ENCODE data around the gene PCDHB6. TPM values are rescaled to one million over a fixed set of nuclear protein-coding genes. Genes with fewer than 3 reads are reported as not detected.
"Not testable (repeated sequence)": the region's sequence is repeated elsewhere in the genome, so short reads cannot be mapped to it uniquely, and the experiment has no call there.

Gene PCDHB6
- polyA plus RNA-seq, 1 of the 3 experiments (the other 2 are of a cell fraction), result 5.0 TPM

GRCh38 chr5:141150224-141150992, 551 bp downstream of the PCDHB6 start:
- 32% methylated on average over 24 of the region's 33 CpGs for WGBS (ENCODE audit: low lambda C conversion rate)
- Histone ChIP-seq H3K79me2 (ENCODE audit: insufficient read depth) (no peaks in the 10 kb centered on the region), H3K4me1 (ENCODE audit: control insufficient read depth in 1 of 2, insufficient read depth in 2 of 2, low read depth in 1 of 2, low read length in 1 of 2) (no peaks in the 10 kb centered on the region), H3K36me3 (replicated peaks in 1 of 2; ENCODE audit: control insufficient read depth in 1 of 2, insufficient read depth in 2 of 2, low read length in 1 of 2) (no peaks in the 10 kb centered on the region), H3K9me2 (no peaks in the 10 kb centered on the region), H3K4me2 (peak overlapping the region; percentile 72), H3K27me3 (ENCODE audit: insufficient read depth) (no peaks in the 10 kb centered on the region), H3K9ac (peak overlapping the region; percentile 32; the same call in 1 of the 2 replicates), H3K9me3 (peaks cover 4% of the 10 kb centered on the region; the same call in 1 of the 2 replicates), H3F3A (replicated peaks; ENCODE audit: insufficient read depth) (no peaks in the 10 kb centered on the region), H3K27ac (ENCODE audit: low read depth in 2 of 2, low read length in 1 of 2) (peak overlapping the region in 1 of 2 experiments; percentile 53; a peak in 1 of 4 replicates), H3K4me3 (ENCODE audit: low read depth in 2 of 2, low read length in 1 of 2) (peak overlapping the region; percentile 54 to 65), H4K20me1 (ENCODE audit: insufficient read depth) (no peaks in the 10 kb centered on the region), H2AFZ (ENCODE audit: low read depth) (peak overlapping the region; percentile 93)
- peak; percentile 51 for DNase-seq
- ChIA-PET POLR2A (interaction anchor here (0.9 to 1.2 kb wide), 2 partner anchors 28 to 411 kb away, joined by 3 to 5 read pairs; partner anchors contain the start of gene PCDHB4), CTCF (interaction anchor here (0.6 to 2.0 kb wide), 30 partner anchors 9 to 415 kb away, joined by 3 to 15 read pairs (median 4); partner anchors contain the start of genes PCDHA1, PCDHA4, PCDHA8 and PCDHB14)
- TF ChIP-seq, protein P1, sequence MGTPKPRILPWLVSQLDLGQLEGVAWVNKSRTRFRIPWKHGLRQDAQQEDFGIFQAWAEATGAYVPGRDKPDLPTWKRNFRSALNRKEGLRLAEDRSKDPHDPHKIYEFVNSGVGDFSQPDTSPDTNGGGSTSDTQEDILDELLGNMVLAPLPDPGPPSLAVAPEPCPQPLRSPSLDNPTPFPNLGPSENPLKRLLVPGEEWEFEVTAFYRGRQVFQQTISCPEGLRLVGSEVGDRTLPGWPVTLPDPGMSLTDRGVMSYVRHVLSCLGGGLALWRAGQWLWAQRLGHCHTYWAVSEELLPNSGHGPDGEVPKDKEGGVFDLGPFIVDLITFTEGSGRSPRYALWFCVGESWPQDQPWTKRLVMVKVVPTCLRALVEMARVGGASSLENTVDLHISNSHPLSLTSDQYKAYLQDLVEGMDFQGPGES (IDR thresholded peaks at IDR 0.05; ENCODE audit: low read depth, low read length), result no peak
- TF ChIP-seq NRF1 (IDR thresholded peaks at IDR 0.05; ENCODE audit: low read depth, low read length) (no peak), MXI1 (IDR thresholded peaks at IDR 0.05; ENCODE audit: low read depth, low read length) (no peak), RXRA (IDR thresholded peaks at IDR 0.05; ENCODE audit: borderline replicate concordance, low read depth) (no peak), FOXM1 (IDR thresholded peaks at IDR 0.05; ENCODE audit: low read depth) (no peak), RAD21 (IDR thresholded peaks at IDR 0.05; ENCODE audit: low read length) (no peak)
- TF ChIP-seq, protein P2, sequence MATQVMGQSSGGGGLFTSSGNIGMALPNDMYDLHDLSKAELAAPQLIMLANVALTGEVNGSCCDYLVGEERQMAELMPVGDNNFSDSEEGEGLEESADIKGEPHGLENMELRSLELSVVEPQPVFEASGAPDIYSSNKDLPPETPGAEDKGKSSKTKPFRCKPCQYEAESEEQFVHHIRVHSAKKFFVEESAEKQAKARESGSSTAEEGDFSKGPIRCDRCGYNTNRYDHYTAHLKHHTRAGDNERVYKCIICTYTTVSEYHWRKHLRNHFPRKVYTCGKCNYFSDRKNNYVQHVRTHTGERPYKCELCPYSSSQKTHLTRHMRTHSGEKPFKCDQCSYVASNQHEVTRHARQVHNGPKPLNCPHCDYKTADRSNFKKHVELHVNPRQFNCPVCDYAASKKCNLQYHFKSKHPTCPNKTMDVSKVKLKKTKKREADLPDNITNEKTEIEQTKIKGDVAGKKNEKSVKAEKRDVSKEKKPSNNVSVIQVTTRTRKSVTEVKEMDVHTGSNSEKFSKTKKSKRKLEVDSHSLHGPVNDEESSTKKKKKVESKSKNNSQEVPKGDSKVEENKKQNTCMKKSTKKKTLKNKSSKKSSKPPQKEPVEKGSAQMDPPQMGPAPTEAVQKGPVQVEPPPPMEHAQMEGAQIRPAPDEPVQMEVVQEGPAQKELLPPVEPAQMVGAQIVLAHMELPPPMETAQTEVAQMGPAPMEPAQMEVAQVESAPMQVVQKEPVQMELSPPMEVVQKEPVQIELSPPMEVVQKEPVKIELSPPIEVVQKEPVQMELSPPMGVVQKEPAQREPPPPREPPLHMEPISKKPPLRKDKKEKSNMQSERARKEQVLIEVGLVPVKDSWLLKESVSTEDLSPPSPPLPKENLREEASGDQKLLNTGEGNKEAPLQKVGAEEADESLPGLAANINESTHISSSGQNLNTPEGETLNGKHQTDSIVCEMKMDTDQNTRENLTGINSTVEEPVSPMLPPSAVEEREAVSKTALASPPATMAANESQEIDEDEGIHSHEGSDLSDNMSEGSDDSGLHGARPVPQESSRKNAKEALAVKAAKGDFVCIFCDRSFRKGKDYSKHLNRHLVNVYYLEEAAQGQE (IDR thresholded peaks at IDR 0.05; ENCODE audit: low read depth, low read length), result no peak

DNA sequence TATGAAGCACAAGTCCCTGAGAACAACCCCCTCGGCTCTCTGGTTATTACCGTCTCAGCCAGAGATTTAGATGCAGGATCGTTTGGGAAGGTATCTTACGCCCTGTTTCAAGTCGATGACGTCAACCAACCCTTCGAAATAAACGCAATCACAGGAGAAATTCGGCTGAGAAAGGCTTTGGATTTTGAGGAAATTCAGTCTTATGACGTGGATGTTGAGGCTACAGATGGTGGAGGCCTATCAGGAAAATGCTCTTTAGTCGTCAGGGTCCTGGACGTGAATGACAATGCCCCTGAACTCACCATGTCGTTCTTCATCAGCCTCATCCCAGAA, 1.1 kb downstream of the PCDHB6 start:
- Histone ChIP-seq H4K20me1 (ENCODE audit: insufficient read depth) (no peaks in the 10 kb centered on the region), H3K27me3 (ENCODE audit: insufficient read depth) (no peaks in the 10 kb centered on the region), H2AFZ (ENCODE audit: low read depth) (no peak overlapping the region), H3K36me3 (replicated peaks in 1 of 2; ENCODE audit: control insufficient read depth in 1 of 2, insufficient read depth in 2 of 2, low read length in 1 of 2) (no peaks in the 10 kb centered on the region), H3K9me2 (no peaks in the 10 kb centered on the region), H3K79me2 (ENCODE audit: insufficient read depth) (no peaks in the 10 kb centered on the region), H3K9ac (no peak overlapping the region), H3K27ac (ENCODE audit: low read depth in 2 of 2, low read length in 1 of 2) (no peak overlapping the region), H3K4me3 (ENCODE audit: low read depth in 2 of 2, low read length in 1 of 2) (peak overlapping the region; percentile 54 to 65; a peak in 3 of 4 replicates), H3K4me1 (ENCODE audit: control insufficient read depth in 1 of 2, insufficient read depth in 2 of 2, low read depth in 1 of 2, low read length in 1 of 2) (no peaks in the 10 kb centered on the region), H3K4me2 (peak overlapping the region; percentile 72; the same call in 1 of the 2 replicates), H3F3A (replicated peaks; ENCODE audit: insufficient read depth) (no peaks in the 10 kb centered on the region), H3K9me3 (peaks cover 4% of the 10 kb centered on the region; the same call in 1 of the 2 replicates)
- TF ChIP-seq, protein P1 (IDR thresholded peaks at IDR 0.05; ENCODE audit: low read depth, low read length), result no peak
- no peak for TF ChIP-seq RAD21 (IDR thresholded peaks at IDR 0.05; ENCODE audit: low read length)
- no peak for TF ChIP-seq ELF1 (IDR thresholded peaks at IDR 0.05)
- no peak for TF ChIP-seq EP300 (IDR thresholded peaks at IDR 0.05; ENCODE audit: borderline replicate concordance in 1 of 2, low read depth in 1 of 2, low read length in 1 of 2)
- no peak for TF ChIP-seq TCF12 (IDR thresholded peaks at IDR 0.05)
- no peak for TF ChIP-seq POLR2AphosphoS5 (IDR thresholded peaks at IDR 0.05; ENCODE audit: low read depth, low read length)
- TF ChIP-seq SIN3A (IDR thresholded peaks at IDR 0.05; ENCODE audit: borderline replicate concordance, low read depth, low read length), result no peak
- no peak for TF ChIP-seq MXI1 (IDR thresholded peaks at IDR 0.05; ENCODE audit: low read depth, low read length)
- TF ChIP-seq NFIC (IDR thresholded peaks at IDR 0.05; ENCODE audit: borderline replicate concordance), result no peak
- TF ChIP-seq GABPA (IDR thresholded peaks at IDR 0.05; ENCODE audit: low read depth), result no peak
- TF ChIP-seq GATA2 (CRISPR knock-in tag; IDR thresholded peaks at IDR 0.05), result no peak
- ChIA-PET POLR2A (no interaction called here), CTCF (interaction anchor here (0.9 to 2.0 kb wide), 15 partner anchors 8 to 413 kb away, joined by 3 to 15 read pairs (median 7); partner anchors contain the start of genes PCDHA8, PCDHB14, PCDHB16 and PCDHB4)
- 58% methylated on average over 13 of the region's 13 CpGs for WGBS (ENCODE audit: low lambda C conversion rate)
- DNase-seq, result no peak

GRCh38 chr5:141151632-141152031, 1.8 kb downstream of the PCDHB6 start:
- H3K79me2 ChIP-seq (ENCODE audit: insufficient read depth); H3K36me3 ChIP-seq (replicated peaks in 1 of 2; ENCODE audit: control insufficient read depth in 1 of 2, insufficient read depth in 2 of 2, low read length in 1 of 2); H3K4me3 ChIP-seq (ENCODE audit: low read depth in 2 of 2, low read length in 1 of 2); DNase-seq; H3F3A ChIP-seq (replicated peaks; ENCODE audit: insufficient read depth); H3K9me3 ChIP-seq; POLR2A ChIA-PET; H3K27me3 ChIP-seq (ENCODE audit: insufficient read depth); H3K27ac ChIP-seq (ENCODE audit: low read depth in 2 of 2, low read length in 1 of 2); H3K4me2 ChIP-seq; H3K9ac ChIP-seq; H2AFZ ChIP-seq (ENCODE audit: low read depth); H3K9me2 ChIP-seq; H4K20me1 ChIP-seq (ENCODE audit: insufficient read depth); H3K4me1 ChIP-seq (ENCODE audit: control insufficient read depth in 1 of 2, insufficient read depth in 2 of 2, low read depth in 1 of 2, low read length in 1 of 2); CTCF ChIA-PET: not testable (repeated sequence)
- 71% methylated on average over 10 of the region's 41 CpGs for WGBS (ENCODE audit: low lambda C conversion rate)

Measured in SK-N-SH (cell line).